ENCODE measurements around the gene GAS2. TPM values are rescaled to one million over a fixed set of nuclear protein-coding genes. Genes with fewer than 3 reads are reported as not detected.

Gene GAS2
- polyA plus RNA-seq, 1 donor from 2014 or later = 8.0 TPM

DNA sequence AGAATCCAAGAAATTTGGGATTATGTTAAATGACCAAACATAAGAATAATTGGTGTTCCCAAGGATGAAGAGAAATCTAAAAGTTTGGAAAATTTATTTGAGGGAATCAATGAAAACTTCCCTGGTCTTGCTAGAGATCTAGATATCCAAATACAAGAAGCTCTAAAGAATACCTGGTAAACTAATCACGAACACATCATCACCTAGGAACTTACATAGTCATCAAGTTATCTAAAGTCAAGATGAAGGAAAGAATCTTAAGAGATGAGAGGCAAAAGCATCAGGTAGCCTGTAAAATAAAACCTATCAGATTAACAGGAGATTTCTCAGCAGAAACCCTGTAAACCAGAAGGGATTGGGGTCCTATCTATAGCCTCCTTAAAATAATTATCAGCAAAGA, 46.9 kb downstream of the GAS2 start:
- Histone ChIP-seq H3F3A (ENCODE audit: insufficient read depth, low read length, poor library complexity, severe bottlenecking) (no peaks in the 10 kb centered on the region), H4K20me1 (ENCODE audit: insufficient read depth) (no peaks in the 10 kb centered on the region), H2AFZ (ENCODE audit: low read depth, low read length) (no peak overlapping the region), H3K36me3 (ENCODE audit: insufficient read depth, low read length) (no peaks in the 10 kb centered on the region), H3K9ac (ENCODE audit: low read length) (no peak overlapping the region), H3K27me3 (ENCODE audit: insufficient read depth, low read depth, low read length) (no peaks in the 10 kb centered on the region), H3K9me3 (ENCODE audit: low read length) (no peaks in the 10 kb centered on the region), H3K4me3 (ENCODE audit: low read length) (no peak overlapping the region), H3K27ac (ENCODE audit: low read length) (no peak overlapping the region), H3K79me2 (replicated peaks; ENCODE audit: insufficient read depth, low read length) (no peaks in the 10 kb centered on the region), H3K4me2 (ENCODE audit: low read length) (no peak overlapping the region), H3K9me2 (ENCODE audit: insufficient read depth, low read length) (no peaks in the 10 kb centered on the region)
- no peak for TF ChIP-seq POLR2AphosphoS5 (IDR thresholded peaks at IDR 0.05)
- no peak for TF ChIP-seq EZH2 (IDR thresholded peaks at IDR 0.05; ENCODE audit: borderline replicate concordance, insufficient read depth, low read length, poor library complexity, severe bottlenecking)
- no peak for TF ChIP-seq EP300 (conservative IDR thresholded peaks at IDR 0.05; ENCODE audit: poor library complexity, severe bottlenecking)
- no peak for TF ChIP-seq RAD21 (conservative IDR thresholded peaks at IDR 0.05)
- TF ChIP-seq, protein P1, sequence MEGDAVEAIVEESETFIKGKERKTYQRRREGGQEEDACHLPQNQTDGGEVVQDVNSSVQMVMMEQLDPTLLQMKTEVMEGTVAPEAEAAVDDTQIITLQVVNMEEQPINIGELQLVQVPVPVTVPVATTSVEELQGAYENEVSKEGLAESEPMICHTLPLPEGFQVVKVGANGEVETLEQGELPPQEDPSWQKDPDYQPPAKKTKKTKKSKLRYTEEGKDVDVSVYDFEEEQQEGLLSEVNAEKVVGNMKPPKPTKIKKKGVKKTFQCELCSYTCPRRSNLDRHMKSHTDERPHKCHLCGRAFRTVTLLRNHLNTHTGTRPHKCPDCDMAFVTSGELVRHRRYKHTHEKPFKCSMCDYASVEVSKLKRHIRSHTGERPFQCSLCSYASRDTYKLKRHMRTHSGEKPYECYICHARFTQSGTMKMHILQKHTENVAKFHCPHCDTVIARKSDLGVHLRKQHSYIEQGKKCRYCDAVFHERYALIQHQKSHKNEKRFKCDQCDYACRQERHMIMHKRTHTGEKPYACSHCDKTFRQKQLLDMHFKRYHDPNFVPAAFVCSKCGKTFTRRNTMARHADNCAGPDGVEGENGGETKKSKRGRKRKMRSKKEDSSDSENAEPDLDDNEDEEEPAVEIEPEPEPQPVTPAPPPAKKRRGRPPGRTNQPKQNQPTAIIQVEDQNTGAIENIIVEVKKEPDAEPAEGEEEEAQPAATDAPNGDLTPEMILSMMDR (IDR thresholded peaks at IDR 0.05; ENCODE audit: poor library complexity, severe bottlenecking) = no peak
- no peak for TF ChIP-seq REST (IDR thresholded peaks at IDR 0.05; ENCODE audit: borderline replicate concordance)
- TF ChIP-seq TAF1 (IDR thresholded peaks at IDR 0.05; ENCODE audit: low read depth) = no peak
- TF ChIP-seq SMC3 (conservative IDR thresholded peaks at IDR 0.05; ENCODE audit: poor library complexity) = no peak
- no peak for TF ChIP-seq MXI1 (conservative IDR thresholded peaks at IDR 0.05; ENCODE audit: poor library complexity, severe bottlenecking)

GRCh38 chr11:22715971-22716370, 49.6 kb downstream of the GAS2 start:
- Histone ChIP-seq H3K27me3 (ENCODE audit: insufficient read depth, low read depth, low read length) (no peaks in the 10 kb centered on the region), H3K4me2 (ENCODE audit: low read length) (no peak overlapping the region), H3K79me2 (replicated peaks; ENCODE audit: insufficient read depth, low read length) (no peaks in the 10 kb centered on the region), H3K27ac (ENCODE audit: low read length) (no peak overlapping the region), H4K20me1 (ENCODE audit: insufficient read depth) (no peaks in the 10 kb centered on the region), H3K4me3 (ENCODE audit: low read length) (no peak overlapping the region), H3K9ac (ENCODE audit: low read length) (no peak overlapping the region), H3K9me3 (ENCODE audit: low read length) (no peaks in the 10 kb centered on the region), H3F3A (ENCODE audit: insufficient read depth, low read length, poor library complexity, severe bottlenecking) (no peaks in the 10 kb centered on the region), H2AFZ (ENCODE audit: low read depth, low read length) (no peak overlapping the region), H3K9me2 (ENCODE audit: insufficient read depth, low read length) (no peaks in the 10 kb centered on the region), H3K36me3 (ENCODE audit: insufficient read depth, low read length) (no peaks in the 10 kb centered on the region)
- TF ChIP-seq SMC3 (conservative IDR thresholded peaks at IDR 0.05; ENCODE audit: poor library complexity) (no peak), EP300 (conservative IDR thresholded peaks at IDR 0.05; ENCODE audit: poor library complexity, severe bottlenecking) (no peak), REST (IDR thresholded peaks at IDR 0.05; ENCODE audit: borderline replicate concordance) (no peak), MXI1 (conservative IDR thresholded peaks at IDR 0.05; ENCODE audit: poor library complexity, severe bottlenecking) (no peak), EZH2 (IDR thresholded peaks at IDR 0.05; ENCODE audit: borderline replicate concordance, insufficient read depth, low read length, poor library complexity, severe bottlenecking) (no peak), POLR2AphosphoS5 (IDR thresholded peaks at IDR 0.05) (no peak), RAD21 (conservative IDR thresholded peaks at IDR 0.05) (no peak), TAF1 (IDR thresholded peaks at IDR 0.05; ENCODE audit: low read depth) (no peak)
- TF ChIP-seq, protein P1 (IDR thresholded peaks at IDR 0.05; ENCODE audit: poor library complexity, severe bottlenecking) = no peak

Data from neural cell (in vitro differentiated cells).